Upper lobe of left lung (tissue), 4 donors: Measurements from ENCODE around the gene KRTAP10-8.

ENCODE experiments used
- CTCF ChIP-seq, 6 experiments: fragments of 450-650 bp in 4 of 6; fragments of 200-600 bp in 2 of 6; sonication (generic) in 2 of 6; IDR thresholded peaks; one replicate each; pipeline ENCODE4 v1.5.1; 2016 to 2019; ENCODE audit warnings: antibody characterized with exemption in 6 of 6
- POLR2AphosphoS5 ChIP-seq, 2 donors: sonication (generic); formaldehyde crosslinking; IDR thresholded peaks; one replicate each; pipeline ENCODE4 v1.5.1; 2017; ENCODE audit warnings: antibody characterized with exemption in 2 of 2

GRCh38 chr21:44649521-44650100 lies 37.7 kb downstream of the KRTAP10-8 start:
- TF ChIP-seq CTCF (IDR thresholded peaks at IDR 0.05) (no peak), POLR2AphosphoS5 (IDR thresholded peaks at IDR 0.05) (no peak)
